Ovary (tissue), 10 donors: Measurements from ENCODE around the gene CEACAM7. TPM values are rescaled to one million over a fixed set of nuclear protein-coding genes. Genes with fewer than 3 reads are reported as not detected.

Source experiments
- DNase-seq, 5 donors: peaks; one replicate each; pipeline ENCODE4 v3.0.0-alpha.2; 2019 to 2020
- H3K27ac ChIP-seq, 2 donors: fragments of 200-600 bp; one replicate each; pipeline versions ENCODE4 v1.5.1 to v1.8.0; 2019 to 2022
- H3K27me3 ChIP-seq: fragments of 200-600 bp; one replicate; pipeline ENCODE4 v1.8.0; 2022
- H3K36me3 ChIP-seq: fragments of 200-600 bp; sonication (generic); one replicate; pipeline ENCODE4 v1.5.1; 2019
- H3K4me1 ChIP-seq: one replicate; pipeline ENCODE4 v1.8.1; 2013; ENCODE audit warnings: mild to moderate bottlenecking, moderate library complexity; ENCODE audit not compliant: insufficient read depth
- H3K4me3 ChIP-seq: fragments of 200-600 bp; sonication (generic); one replicate; pipeline ENCODE4 v1.5.1; 2017
- H3K9me3 ChIP-seq, 2 donors: fragments of 200-600 bp in 1 of 2; sonication (generic) in 1 of 2; one replicate each; pipeline versions ENCODE4 v1.5.1 to v1.8.1; 2013 to 2019; ENCODE audit warnings: mild to moderate bottlenecking in 1 of 2, moderate library complexity in 1 of 2
- EP300 ChIP-seq: sonication (generic); formaldehyde crosslinking; IDR thresholded peaks from one replicate; pipeline ENCODE4 v1.6.1; 2017; ENCODE audit warnings: antibody characterized with exemption
- POLR2A ChIP-seq: fragments of 450-650 bp; IDR thresholded peaks from one replicate; pipeline ENCODE4 v1.6.1; 2017; ENCODE audit warnings: antibody characterized with exemption, mild to moderate bottlenecking, moderate library complexity
- WGBS, 3 donors: extraction: QIAGEN DNeasy Blood & Tissue Kit in 1 of 3; methylation state at CpG; one replicate each; pipeline versions ENCODE4 v1.1.5 to v1.1.7; 2013 to 2017; 5-methylcytosine and 5-hydroxymethylcytosine counted together
- intact Hi-C, 4 donors: fragments of 100-400 bp; cut with DNase I; formaldehyde crosslinking; loops; one replicate each; pipeline versions ENCODE4 v1.11.0 to v1.15.1; 2022 to 2023
- long read RNA-seq, 3 donors: library from polyadenylated mRNA in 2 of 3; unstranded in 2 of 3; transcript quantifications; one replicate each; pipeline ENCODE4 v2.0.0 and lab custom pipeline, GENCODE V29; 2021 to 2026
- polyA plus RNA-seq, 2 donors: library from polyadenylated mRNA; stranded (reverse); fragments of 200-250 nt in 1 of 2; fragments of 350-450 nt in 1 of 2; fragmentation: Illumina TruSeq in 1 of 2; extraction: RNeasy Lipid Tissue Mini Kit (QIAGEN cat#74804) in 1 of 2; gene quantifications; one replicate each; pipeline ENCODE4 v1.2.3, GENCODE V29; 2013 to 2014
- total RNA-seq, 7 donors: library from RNA; depleted of rRNA in 2 of 7; stranded (reverse); fragments of >200 nt in 2 of 7; fragmentation: NEBNext Ultra II Directional in 3 of 7; extraction: Animal tissue kit (Norgen Biotek cat#: 25700) in 3 of 7; gene quantifications; one replicate each; pipeline versions ENCODE4 v1.1.0 to v1.2.4, GENCODE V29; 2016 to 2023
- TF ChIP-seq, protein P1 (sequence below), 3 donors: fragments of 450-650 bp in 2 of 3; fragments of 200-600 bp in 1 of 3; IDR thresholded peaks; one replicate each; pipeline versions ENCODE4 v1.5.1 to v1.8.0; 2016 to 2022; ENCODE audit warnings: antibody characterized with exemption in 3 of 3, mild to moderate bottlenecking in 1 of 3
- donor health status: DM: no; HTN: no; CAD: no; lungs with moderate emphysema.
- donor health status: DM: no; HTN: no; CAD: no.
- donor health status: Bipolar disorder and iron deficiency.
- donor health status: DM: yes; HTN: yes; CAD: no.
- donor health status: DM: no; HTN: no; CAD: no.
- donor health status: DM: yes; HTN: yes; CAD: no.

The CEACAM7 gene
- total RNA-seq (under 1 TPM in 2 of 7 donors, not detected in 5; 0.08 to 0.55 TPM), polyA plus RNA-seq (not detected)
- long read RNA-seq, donor 1, result 0 reads
- long read RNA-seq, donor 2, result 0 reads
- long read RNA-seq, donor 3, result 0 reads

- 55 to 78% (median 76%) methylated on average over 1 of the region's 1 CpG for WGBS, 3 donors
- intact Hi-C loops, result no loop called here
- H3K4me1 ChIP-seq, result no peaks in the 10 kb centered on the region
- no peaks in the 10 kb centered on the region for H3K9me3 ChIP-seq
- H3K36me3 ChIP-seq, result no peaks in the 10 kb centered on the region
- H3K27ac ChIP-seq, result no peak within 1 kb of the TSS
- no peaks in the 10 kb centered on the region for H3K27me3 ChIP-seq
- H3K4me3 ChIP-seq, result no peak within 1 kb of the TSS
- TF ChIP-seq EP300 (no peak), POLR2A (no peak)
- TF ChIP-seq, protein P1, sequence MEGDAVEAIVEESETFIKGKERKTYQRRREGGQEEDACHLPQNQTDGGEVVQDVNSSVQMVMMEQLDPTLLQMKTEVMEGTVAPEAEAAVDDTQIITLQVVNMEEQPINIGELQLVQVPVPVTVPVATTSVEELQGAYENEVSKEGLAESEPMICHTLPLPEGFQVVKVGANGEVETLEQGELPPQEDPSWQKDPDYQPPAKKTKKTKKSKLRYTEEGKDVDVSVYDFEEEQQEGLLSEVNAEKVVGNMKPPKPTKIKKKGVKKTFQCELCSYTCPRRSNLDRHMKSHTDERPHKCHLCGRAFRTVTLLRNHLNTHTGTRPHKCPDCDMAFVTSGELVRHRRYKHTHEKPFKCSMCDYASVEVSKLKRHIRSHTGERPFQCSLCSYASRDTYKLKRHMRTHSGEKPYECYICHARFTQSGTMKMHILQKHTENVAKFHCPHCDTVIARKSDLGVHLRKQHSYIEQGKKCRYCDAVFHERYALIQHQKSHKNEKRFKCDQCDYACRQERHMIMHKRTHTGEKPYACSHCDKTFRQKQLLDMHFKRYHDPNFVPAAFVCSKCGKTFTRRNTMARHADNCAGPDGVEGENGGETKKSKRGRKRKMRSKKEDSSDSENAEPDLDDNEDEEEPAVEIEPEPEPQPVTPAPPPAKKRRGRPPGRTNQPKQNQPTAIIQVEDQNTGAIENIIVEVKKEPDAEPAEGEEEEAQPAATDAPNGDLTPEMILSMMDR (IDR thresholded peaks at IDR 0.05), result no peak
- DNase-seq, result no peak
These were observed at the start of gene CEACAM7 for GRCh38 chr19:41688098-41688497. Gene CEACAM7, minus strand, starts transcription at chr19:41688270. Its CDS starts 105 bp downstream, at chr19:41688165.

DNA sequence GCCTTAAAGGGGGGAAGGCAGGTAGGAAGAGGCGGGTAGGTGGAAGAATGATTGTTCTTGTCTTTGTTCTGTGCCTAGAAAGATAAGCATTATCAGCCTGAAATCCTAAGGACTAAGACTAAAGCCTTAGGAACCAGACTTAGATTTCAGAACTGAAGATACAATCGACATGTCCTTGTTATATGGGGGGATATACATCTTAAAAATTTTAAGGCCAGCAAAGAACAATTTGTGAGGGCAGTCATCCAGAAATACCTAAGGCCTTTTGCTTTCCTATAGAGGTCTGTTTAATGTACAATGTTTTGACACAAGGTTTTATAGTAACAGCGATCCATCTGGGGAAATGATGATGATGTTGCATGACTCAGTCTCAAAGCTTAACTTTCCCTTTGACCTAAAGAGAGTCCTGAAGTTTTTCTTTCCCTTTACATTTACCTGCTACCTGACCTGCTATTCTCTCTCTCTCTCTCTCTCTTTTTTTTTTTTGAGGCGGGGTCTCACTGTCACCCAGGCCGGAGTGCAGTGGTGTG lies 47.1 kb upstream of the CEACAM7 start:
- H3K4me3 ChIP-seq, result no peak overlapping the region
- H3K4me1 ChIP-seq, result no peaks in the 10 kb centered on the region
- intact Hi-C loops, result no loop called here
- H3K36me3 ChIP-seq, result no peaks in the 10 kb centered on the region
- TF ChIP-seq EP300 (no peak), POLR2A (no peak)
- TF ChIP-seq, protein P1 (IDR thresholded peaks at IDR 0.05), result no peak
- WGBS, 3 donors, result 68 to 76% (median 73%) methylated on average over 5 of the region's 5 CpGs
- H3K9me3 ChIP-seq, result no peaks in the 10 kb centered on the region
- no peak for DNase-seq
- H3K27ac ChIP-seq, result no peak overlapping the region
- H3K27me3 ChIP-seq, result no peaks in the 10 kb centered on the region

DNA sequence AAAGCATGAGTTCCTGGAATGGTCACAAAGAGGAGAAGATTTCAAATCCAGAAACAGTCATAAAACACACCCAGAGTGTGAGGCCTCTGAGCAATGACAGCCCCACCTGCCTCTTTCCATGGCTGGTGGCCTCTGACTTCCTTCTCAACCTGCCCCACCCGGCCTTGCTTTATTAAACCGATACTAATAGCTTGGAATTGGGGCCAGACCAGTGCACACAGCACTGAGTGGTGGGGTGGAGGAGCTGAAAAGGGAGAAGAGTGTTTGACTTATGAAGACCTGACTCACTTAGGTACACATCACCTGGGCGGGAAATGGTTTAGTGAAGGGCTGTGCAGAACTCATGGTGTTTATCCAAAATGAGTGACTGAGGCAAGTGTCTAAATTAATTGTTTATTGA lies 46.5 kb upstream of the CEACAM7 start:
- Histone ChIP-seq H3K4me3 (no peak overlapping the region), H3K4me1 (no peaks in the 10 kb centered on the region), H3K9me3 (no peaks in the 10 kb centered on the region), H3K36me3 (no peaks in the 10 kb centered on the region), H3K27me3 (no peaks in the 10 kb centered on the region), H3K27ac (no peak overlapping the region)
- WGBS, 3 donors, result 60 to 66% (median 62%) methylated on average over 3 of the region's 3 CpGs
- TF ChIP-seq, protein P1 (IDR thresholded peaks at IDR 0.05), result no peak
- TF ChIP-seq POLR2A (no peak), EP300 (no peak)
- intact Hi-C loops, result no loop called here
- DNase-seq, result no peak

DNA sequence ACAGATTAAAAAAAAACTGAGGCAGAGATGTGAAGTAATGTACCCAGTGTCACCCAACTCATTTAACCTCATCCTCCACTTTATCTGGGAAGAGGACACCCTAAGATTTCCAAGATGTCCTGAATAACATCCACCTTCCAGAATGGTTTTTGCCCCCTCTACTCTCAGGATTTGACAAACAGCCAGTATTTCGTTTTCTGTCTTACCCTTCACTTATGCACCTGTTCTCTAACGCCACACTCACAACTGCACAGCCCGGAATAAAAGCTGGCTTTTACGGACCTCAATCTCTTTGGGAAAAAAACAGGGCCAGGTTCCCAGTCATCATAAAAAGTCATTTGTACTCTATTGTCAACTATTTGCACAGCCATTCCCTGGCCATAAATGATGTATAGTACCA lies 46.1 kb upstream of the CEACAM7 start:
- no peaks in the 10 kb centered on the region for H3K9me3 ChIP-seq
- no peaks in the 10 kb centered on the region for H3K36me3 ChIP-seq
- no peak overlapping the region for H3K4me3 ChIP-seq
- no peaks in the 10 kb centered on the region for H3K4me1 ChIP-seq
- intact Hi-C loops, result no loop called here
- no peaks in the 10 kb centered on the region for H3K27me3 ChIP-seq
- no peak for DNase-seq
- H3K27ac ChIP-seq, result no peak overlapping the region
- WGBS, 3 donors, result 70 to 76% (median 72%) methylated on average over 4 of the region's 4 CpGs
- TF ChIP-seq POLR2A (no peak), EP300 (no peak)
- TF ChIP-seq, protein P1 (IDR thresholded peaks at IDR 0.05), result no peak
